Sigmoid colon (tissue), 4 donors: ENCODE measurements around the gene MARK4.

Source experiments
- POLR2A ChIP-seq, 2 donors: fragments of 450-650 bp; IDR thresholded peaks; one replicate each; pipeline ENCODE4 v1.6.1; 2016; ENCODE audit warnings: antibody characterized with exemption in 2 of 2, mild to moderate bottlenecking in 2 of 2, moderate library complexity in 2 of 2
- POLR2AphosphoS5 ChIP-seq, 4 donors: sonication (generic); formaldehyde crosslinking; IDR thresholded peaks; one replicate each; pipeline ENCODE4 v1.6.1; 2017; ENCODE audit warnings: antibody characterized with exemption in 4 of 4
- TF ChIP-seq, protein P1 (sequence below), 4 experiments: fragments of 450-650 bp in 3 of 4; fragments of 200-600 bp in 1 of 4; IDR thresholded peaks; one replicate each; pipeline ENCODE4 v1.5.1; 2016 to 2019; ENCODE audit warnings: antibody characterized with exemption in 4 of 4, mild to moderate bottlenecking in 3 of 4, moderate library complexity in 2 of 4

DNA sequence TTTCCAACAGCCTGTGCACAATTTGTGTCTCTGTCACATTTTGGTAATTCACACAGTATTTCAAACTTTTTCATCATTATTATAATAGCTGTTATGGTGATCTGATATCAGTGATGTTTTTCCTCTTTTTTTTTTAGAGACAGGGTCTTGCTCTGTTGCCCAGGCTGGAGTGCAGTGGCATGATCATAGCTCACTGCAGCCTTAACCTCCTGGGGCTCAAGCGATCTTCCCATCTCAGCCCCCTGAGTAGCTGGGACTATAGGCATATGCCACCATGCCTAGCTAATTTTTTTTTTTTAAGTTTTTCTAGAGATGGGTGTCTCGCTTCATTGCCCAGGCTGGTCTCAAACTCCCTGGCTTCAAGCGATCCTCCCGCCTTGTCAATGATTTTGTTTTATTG lies 5.8 kb downstream of the MARK4 start:
- no peak for TF ChIP-seq POLR2AphosphoS5 (IDR thresholded peaks at IDR 0.05)
- TF ChIP-seq, protein P1, sequence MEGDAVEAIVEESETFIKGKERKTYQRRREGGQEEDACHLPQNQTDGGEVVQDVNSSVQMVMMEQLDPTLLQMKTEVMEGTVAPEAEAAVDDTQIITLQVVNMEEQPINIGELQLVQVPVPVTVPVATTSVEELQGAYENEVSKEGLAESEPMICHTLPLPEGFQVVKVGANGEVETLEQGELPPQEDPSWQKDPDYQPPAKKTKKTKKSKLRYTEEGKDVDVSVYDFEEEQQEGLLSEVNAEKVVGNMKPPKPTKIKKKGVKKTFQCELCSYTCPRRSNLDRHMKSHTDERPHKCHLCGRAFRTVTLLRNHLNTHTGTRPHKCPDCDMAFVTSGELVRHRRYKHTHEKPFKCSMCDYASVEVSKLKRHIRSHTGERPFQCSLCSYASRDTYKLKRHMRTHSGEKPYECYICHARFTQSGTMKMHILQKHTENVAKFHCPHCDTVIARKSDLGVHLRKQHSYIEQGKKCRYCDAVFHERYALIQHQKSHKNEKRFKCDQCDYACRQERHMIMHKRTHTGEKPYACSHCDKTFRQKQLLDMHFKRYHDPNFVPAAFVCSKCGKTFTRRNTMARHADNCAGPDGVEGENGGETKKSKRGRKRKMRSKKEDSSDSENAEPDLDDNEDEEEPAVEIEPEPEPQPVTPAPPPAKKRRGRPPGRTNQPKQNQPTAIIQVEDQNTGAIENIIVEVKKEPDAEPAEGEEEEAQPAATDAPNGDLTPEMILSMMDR (IDR thresholded peaks at IDR 0.05), result no peak
- TF ChIP-seq POLR2A (IDR thresholded peaks at IDR 0.05), result no peak
